HEK293 (cell line): ENCODE results near the gene NEURL1.

Source experiments
- CTCF ChIA-PET: fragments of 350-600 bp; formaldehyde crosslinking; extraction: SDS; loops from one replicate; lab custom pipeline; 2021; ENCODE audit warnings: antibody characterized with exemption; lab: Yijun Ruan, JAX
- POLR2A ChIA-PET: fragments of 300-600 bp; formaldehyde crosslinking; extraction: SDS; loops from one replicate; lab custom pipeline; 2020; ENCODE audit warnings: antibody characterized with exemption, inconsistent platforms; lab: Yijun Ruan, JAX
- H3K27ac ChIP-seq: fragments of 200-500 bp; sonication (Bioruptor generic); 2 replicates; pipeline ENCODE4 v1.5.1; 2014; ENCODE audit warnings: low read depth, low read length, control low read depth, inconsistent platforms; ENCODE audit errors: extremely low read depth
- H3K36me3 ChIP-seq, 2 experiments: fragments of 200-500 bp in 1 of 2; sonication (Bioruptor generic) in 1 of 2; 1 replicate in 1 of 2; 2 replicates in 1 of 2; pipeline ENCODE4 v1.5.1; 2014 to 2017; ENCODE audit warnings: inconsistent platforms in 2 of 2, low read length in 2 of 2; ENCODE audit not compliant: control insufficient read depth in 2 of 2, insufficient read depth in 1 of 2
- H3K4me1 ChIP-seq: fragments of 200-500 bp; sonication (Bioruptor generic); 2 replicates; pipeline ENCODE4 v1.5.1; 2014; ENCODE audit warnings: mild to moderate bottlenecking, low read length, inconsistent platforms; ENCODE audit not compliant: control insufficient read depth, insufficient read depth
- H3K4me3 ChIP-seq: 2 replicates; pipeline ENCODE4 v1.5.1; 2011; ENCODE audit warnings: low read depth, mild to moderate bottlenecking, control low read depth, low read length, moderate library complexity
- H3K9me3 ChIP-seq: fragments of 200-500 bp; sonication (Bioruptor generic); 2 replicates; pipeline ENCODE4 v1.5.1; 2014; ENCODE audit warnings: low read depth, low read length, inconsistent platforms; ENCODE audit not compliant: control insufficient read depth, insufficient read depth
- KLF10 ChIP-seq: fragments of 450-650 bp; IDR thresholded peaks from 2 replicates; pipeline ENCODE4 v1.5.1; 2018; ENCODE audit warnings: missing biosample characterization, mild to moderate bottlenecking, missing genetic modification characterization
- KLF7 ChIP-seq: fragments of 450-650 bp; formaldehyde crosslinking; IDR thresholded peaks from 2 replicates; pipeline ENCODE4 v1.5.1; 2016; ENCODE audit warnings: missing biosample characterization, missing genetic modification characterization, borderline replicate concordance
- PRDM1 ChIP-seq: fragments of 450-650 bp; formaldehyde crosslinking; IDR thresholded peaks from 2 replicates; pipeline ENCODE4; 2016; ENCODE audit warnings: missing biosample characterization, missing genetic modification characterization
- SP3 ChIP-seq: fragments of 450-650 bp; formaldehyde crosslinking; IDR thresholded peaks from 2 replicates; pipeline ENCODE4 v1.5.1; 2016; ENCODE audit warnings: missing biosample characterization, missing genetic modification characterization
- SP7 ChIP-seq: fragments of 450-650 bp; formaldehyde crosslinking; IDR thresholded peaks from 2 replicates; pipeline ENCODE4 v1.5.1; 2016; ENCODE audit warnings: missing biosample characterization, missing genetic modification characterization
- TCF7L2 ChIP-seq: IDR thresholded peaks from 2 replicates; pipeline ENCODE4 v1.6.1; 2011; ENCODE audit warnings: low read depth, mild to moderate bottlenecking, inconsistent platforms, low read length, moderate library complexity, borderline replicate concordance
- ZNF169 ChIP-seq: fragments of 450-650 bp; formaldehyde crosslinking; IDR thresholded peaks from 2 replicates; pipeline ENCODE4 v1.5.1; 2016; ENCODE audit warnings: missing biosample characterization, missing genetic modification characterization
- ZNF174 ChIP-seq: fragments of 450-650 bp; formaldehyde crosslinking; IDR thresholded peaks from 2 replicates; pipeline ENCODE4 v1.5.0; 2017; ENCODE audit warnings: missing biosample characterization, mild to moderate bottlenecking, missing genetic modification characterization
- ZNF423 ChIP-seq: fragments of 450-650 bp; formaldehyde crosslinking; IDR thresholded peaks from 2 replicates; pipeline ENCODE4 v1.5.1; 2016; ENCODE audit warnings: missing biosample characterization, missing genetic modification characterization
- ZNF521 ChIP-seq: fragments of 450-650 bp; formaldehyde crosslinking; IDR thresholded peaks from 2 replicates; pipeline ENCODE4 v1.5.1; 2017; ENCODE audit warnings: missing biosample characterization, mild to moderate bottlenecking, missing genetic modification characterization
- ZNF561 ChIP-seq: fragments of 450-650 bp; IDR thresholded peaks from 2 replicates; pipeline ENCODE4 v1.5.1; 2018; ENCODE audit warnings: missing biosample characterization, missing genetic modification characterization, borderline replicate concordance
- ZNF623 ChIP-seq: fragments of 450-650 bp; formaldehyde crosslinking; IDR thresholded peaks from 2 replicates; pipeline ENCODE4 v1.5.1; 2016; ENCODE audit warnings: missing biosample characterization, missing genetic modification characterization
- ZNF658 ChIP-seq: fragments of 450-650 bp; formaldehyde crosslinking; IDR thresholded peaks from 2 replicates; pipeline ENCODE4; 2016; ENCODE audit warnings: missing biosample characterization, missing genetic modification characterization
- ZNF747 ChIP-seq: fragments of 450-650 bp; formaldehyde crosslinking; IDR thresholded peaks from 2 replicates; pipeline ENCODE4 v1.5.1; 2016; ENCODE audit warnings: missing biosample characterization, missing genetic modification characterization
- ZNF785 ChIP-seq: fragments of 450-650 bp; formaldehyde crosslinking; IDR thresholded peaks from 2 replicates; pipeline ENCODE4 v1.5.1; 2016; ENCODE audit warnings: missing biosample characterization, missing genetic modification characterization
- ZNF843 ChIP-seq: fragments of 450-650 bp; formaldehyde crosslinking; IDR thresholded peaks from 2 replicates; pipeline ENCODE4 v1.5.1; 2016; ENCODE audit warnings: missing biosample characterization, missing genetic modification characterization
- ZXDB ChIP-seq: fragments of 450-650 bp; formaldehyde crosslinking; IDR thresholded peaks from 2 replicates; pipeline ENCODE4 v1.5.1; 2016; ENCODE audit warnings: missing biosample characterization, missing genetic modification characterization
- TF ChIP-seq, protein P1 (sequence below): fragments of 450-650 bp; formaldehyde crosslinking; IDR thresholded peaks from 2 replicates; pipeline ENCODE4 v1.5.1; 2016; ENCODE audit warnings: missing biosample characterization, missing genetic modification characterization
- TF ChIP-seq, protein P2 (sequence below): fragments of 450-650 bp; formaldehyde crosslinking; IDR thresholded peaks from 2 replicates; pipeline ENCODE4 v1.5.1; 2016; ENCODE audit warnings: missing biosample characterization, missing genetic modification characterization
- TF ChIP-seq, protein P3 (sequence below): fragments of 450-650 bp; formaldehyde crosslinking; IDR thresholded peaks from 2 replicates; pipeline ENCODE4 v1.5.1; 2017; ENCODE audit warnings: missing biosample characterization, missing genetic modification characterization
- TF ChIP-seq, protein P4 (sequence below): fragments of 450-650 bp; formaldehyde crosslinking; IDR thresholded peaks from 2 replicates; pipeline ENCODE4 v1.5.1; 2017; ENCODE audit warnings: missing biosample characterization, missing genetic modification characterization
- TF ChIP-seq, protein P5 (sequence below): fragments of 450-650 bp; formaldehyde crosslinking; optimal IDR thresholded peaks from 2 replicates; pipeline ENCODE3; 2016; ENCODE audit warnings: missing biosample characterization, mild to moderate bottlenecking, missing genetic modification characterization

NEURL1 gene

DNA sequence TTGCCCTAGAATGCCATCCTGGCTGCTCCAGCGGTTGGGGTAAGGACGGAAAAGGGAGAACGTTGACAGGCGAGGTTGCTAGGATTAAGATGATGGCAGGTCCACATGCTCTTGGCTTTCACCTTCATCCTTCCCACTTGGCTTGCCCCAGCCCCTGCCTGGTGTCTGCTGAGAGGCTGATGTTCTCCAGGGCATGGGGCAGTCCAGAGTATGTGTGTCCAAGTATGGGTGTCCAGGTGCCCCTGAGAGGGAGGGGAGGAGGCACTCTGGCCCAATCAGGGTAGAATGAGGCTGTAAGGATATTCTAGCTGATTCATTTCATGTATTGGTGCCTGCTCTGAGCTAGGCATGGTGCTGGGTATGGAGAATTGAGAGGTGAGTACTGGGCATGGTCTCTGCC lies 12.6 kb downstream of the NEURL1 start:
- Histone ChIP-seq H3K27ac (no peak overlapping the region), H3K36me3 (no peaks in the 10 kb centered on the region), H3K9me3 (no peaks in the 10 kb centered on the region), H3K4me1 (peaks cover 4% of the 10 kb centered on the region; the same call in 1 of the 2 replicates), H3K4me3 (no peak overlapping the region)
- TF ChIP-seq ZNF169 (tag by site-specific recombination): no peak
- TF ChIP-seq ZNF658 (tag by site-specific recombination): no peak
- TF ChIP-seq, protein P1, sequence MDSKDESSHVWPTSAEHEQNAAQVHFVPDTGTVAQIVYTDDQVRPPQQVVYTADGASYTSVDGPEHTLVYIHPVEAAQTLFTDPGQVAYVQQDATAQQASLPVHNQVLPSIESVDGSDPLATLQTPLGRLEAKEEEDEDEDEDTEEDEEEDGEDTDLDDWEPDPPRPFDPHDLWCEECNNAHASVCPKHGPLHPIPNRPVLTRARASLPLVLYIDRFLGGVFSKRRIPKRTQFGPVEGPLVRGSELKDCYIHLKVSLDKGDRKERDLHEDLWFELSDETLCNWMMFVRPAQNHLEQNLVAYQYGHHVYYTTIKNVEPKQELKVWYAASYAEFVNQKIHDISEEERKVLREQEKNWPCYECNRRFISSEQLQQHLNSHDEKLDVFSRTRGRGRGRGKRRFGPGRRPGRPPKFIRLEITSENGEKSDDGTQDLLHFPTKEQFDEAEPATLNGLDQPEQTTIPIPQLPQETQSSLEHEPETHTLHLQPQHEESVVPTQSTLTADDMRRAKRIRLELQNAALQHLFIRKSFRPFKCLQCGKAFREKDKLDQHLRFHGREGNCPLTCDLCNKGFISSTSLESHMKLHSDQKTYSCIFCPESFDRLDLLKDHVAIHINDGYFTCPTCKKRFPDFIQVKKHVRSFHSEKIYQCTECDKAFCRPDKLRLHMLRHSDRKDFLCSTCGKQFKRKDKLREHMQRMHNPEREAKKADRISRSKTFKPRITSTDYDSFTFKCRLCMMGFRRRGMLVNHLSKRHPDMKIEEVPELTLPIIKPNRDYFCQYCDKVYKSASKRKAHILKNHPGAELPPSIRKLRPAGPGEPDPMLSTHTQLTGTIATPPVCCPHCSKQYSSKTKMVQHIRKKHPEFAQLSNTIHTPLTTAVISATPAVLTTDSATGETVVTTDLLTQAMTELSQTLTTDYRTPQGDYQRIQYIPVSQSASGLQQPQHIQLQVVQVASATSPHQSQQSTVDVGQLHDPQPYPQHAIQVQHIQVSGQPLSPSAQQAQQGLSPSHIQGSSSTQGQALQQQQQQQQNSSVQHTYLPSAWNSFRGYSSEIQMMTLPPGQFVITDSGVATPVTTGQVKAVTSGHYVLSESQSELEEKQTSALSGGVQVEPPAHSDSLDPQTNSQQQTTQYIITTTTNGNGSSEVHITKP: peak; percentile 11; the same call in 1 of the 2 replicates
- TF ChIP-seq, protein P2, sequence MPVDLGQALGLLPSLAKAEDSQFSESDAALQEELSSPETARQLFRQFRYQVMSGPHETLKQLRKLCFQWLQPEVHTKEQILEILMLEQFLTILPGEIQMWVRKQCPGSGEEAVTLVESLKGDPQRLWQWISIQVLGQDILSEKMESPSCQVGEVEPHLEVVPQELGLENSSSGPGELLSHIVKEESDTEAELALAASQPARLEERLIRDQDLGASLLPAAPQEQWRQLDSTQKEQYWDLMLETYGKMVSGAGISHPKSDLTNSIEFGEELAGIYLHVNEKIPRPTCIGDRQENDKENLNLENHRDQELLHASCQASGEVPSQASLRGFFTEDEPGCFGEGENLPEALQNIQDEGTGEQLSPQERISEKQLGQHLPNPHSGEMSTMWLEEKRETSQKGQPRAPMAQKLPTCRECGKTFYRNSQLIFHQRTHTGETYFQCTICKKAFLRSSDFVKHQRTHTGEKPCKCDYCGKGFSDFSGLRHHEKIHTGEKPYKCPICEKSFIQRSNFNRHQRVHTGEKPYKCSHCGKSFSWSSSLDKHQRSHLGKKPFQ (tag by site-specific recombination): no peak
- CTCF ChIA-PET: interaction anchor here (0.6 kb wide), 1 partner anchor 37 kb away, joined by 3 read pairs; no protein-coding TSS in a partner anchor
- POLR2A ChIA-PET: no interaction called here

DNA sequence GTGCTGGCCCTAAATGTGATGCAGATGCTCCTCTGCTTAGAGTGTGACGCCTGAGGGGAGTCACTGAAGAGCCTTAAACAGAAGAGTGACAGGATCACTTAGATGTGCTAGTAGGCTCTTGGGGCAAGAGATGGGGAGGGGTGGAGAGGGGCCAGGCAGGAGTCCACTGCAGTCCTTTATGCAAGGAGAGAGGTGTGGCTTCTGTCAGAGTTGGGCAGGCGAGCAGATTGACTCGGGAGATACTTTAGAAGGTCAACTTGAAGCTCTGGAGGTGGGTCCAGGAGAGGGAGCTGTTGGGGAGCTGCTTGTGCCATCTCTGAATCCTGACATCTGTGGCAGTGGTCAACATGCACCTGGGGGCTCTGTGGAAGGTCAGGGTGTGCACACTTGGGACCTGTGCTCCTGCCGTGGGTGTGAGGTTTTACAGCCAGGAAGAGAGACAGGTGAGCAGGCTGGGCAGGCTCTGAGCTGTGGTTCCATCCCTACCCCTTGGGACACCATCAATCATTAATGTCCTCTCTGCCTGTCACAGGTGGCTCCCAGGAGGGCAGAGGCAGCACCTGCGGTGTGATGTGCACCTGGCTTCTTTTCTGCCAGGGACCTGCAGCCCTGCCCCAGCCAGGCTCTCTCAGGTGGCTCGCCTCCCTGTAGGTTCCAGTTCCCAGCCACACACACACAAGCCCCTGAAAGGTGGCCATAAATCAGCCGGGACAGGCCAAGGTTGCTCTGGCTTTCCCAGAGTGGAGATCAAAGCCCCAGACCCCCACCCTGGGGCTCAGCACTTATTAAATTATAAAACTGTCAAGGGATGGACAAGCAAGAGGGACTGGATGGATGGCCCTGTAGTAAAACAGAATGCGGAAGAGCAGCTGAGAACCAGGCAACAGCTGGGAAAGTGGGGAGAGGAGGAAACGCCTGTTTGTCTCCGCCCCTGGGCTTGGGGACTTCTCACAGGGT lies 14.0 kb downstream of the NEURL1 start:
- CTCF ChIA-PET: interaction anchor here (0.7 to 1.2 kb wide), 3 partner anchors 9 to 86 kb away, joined by 3 to 4 read pairs (median 4); no protein-coding TSS in a partner anchor
- Histone ChIP-seq H3K36me3 (no peaks in the 10 kb centered on the region), H3K4me1 (peaks cover 4% of the 10 kb centered on the region; the same call in 1 of the 2 replicates), H3K9me3 (no peaks in the 10 kb centered on the region), H3K4me3 (no peak overlapping the region), H3K27ac (no peak overlapping the region)
- POLR2A ChIA-PET: no interaction called here
- TF ChIP-seq ZNF174: no peak
- no peak for TF ChIP-seq ZNF561 (tag by site-specific recombination)
- no peak for TF ChIP-seq ZNF623 (tag by site-specific recombination)
- TF ChIP-seq PRDM1 (tag by site-specific recombination): no peak
- TF ChIP-seq, protein P3, sequence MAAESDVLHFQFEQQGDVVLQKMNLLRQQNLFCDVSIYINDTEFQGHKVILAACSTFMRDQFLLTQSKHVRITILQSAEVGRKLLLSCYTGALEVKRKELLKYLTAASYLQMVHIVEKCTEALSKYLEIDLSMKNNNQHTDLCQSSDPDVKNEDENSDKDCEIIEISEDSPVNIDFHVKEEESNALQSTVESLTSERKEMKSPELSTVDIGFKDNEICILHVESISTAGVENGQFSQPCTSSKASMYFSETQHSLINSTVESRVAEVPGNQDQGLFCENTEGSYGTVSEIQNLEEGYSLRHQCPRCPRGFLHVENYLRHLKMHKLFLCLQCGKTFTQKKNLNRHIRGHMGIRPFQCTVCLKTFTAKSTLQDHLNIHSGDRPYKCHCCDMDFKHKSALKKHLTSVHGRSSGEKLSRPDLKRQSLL (tag by site-specific recombination): no peak
- TF ChIP-seq ZNF785 (tag by site-specific recombination): no peak
- TF ChIP-seq ZNF747: no peak
- peak; percentile 49; the same call in 1 of the 2 replicates for TF ChIP-seq TCF7L2
- TF ChIP-seq SP7 (tag by site-specific recombination): 0 out of 2 replicates have a peak, but pooled peaks have one; percentile 29
- TF ChIP-seq SP3 (tag by site-specific recombination): no peak
- no peak for TF ChIP-seq ZNF843 (tag by site-specific recombination)
- TF ChIP-seq, protein P4, sequence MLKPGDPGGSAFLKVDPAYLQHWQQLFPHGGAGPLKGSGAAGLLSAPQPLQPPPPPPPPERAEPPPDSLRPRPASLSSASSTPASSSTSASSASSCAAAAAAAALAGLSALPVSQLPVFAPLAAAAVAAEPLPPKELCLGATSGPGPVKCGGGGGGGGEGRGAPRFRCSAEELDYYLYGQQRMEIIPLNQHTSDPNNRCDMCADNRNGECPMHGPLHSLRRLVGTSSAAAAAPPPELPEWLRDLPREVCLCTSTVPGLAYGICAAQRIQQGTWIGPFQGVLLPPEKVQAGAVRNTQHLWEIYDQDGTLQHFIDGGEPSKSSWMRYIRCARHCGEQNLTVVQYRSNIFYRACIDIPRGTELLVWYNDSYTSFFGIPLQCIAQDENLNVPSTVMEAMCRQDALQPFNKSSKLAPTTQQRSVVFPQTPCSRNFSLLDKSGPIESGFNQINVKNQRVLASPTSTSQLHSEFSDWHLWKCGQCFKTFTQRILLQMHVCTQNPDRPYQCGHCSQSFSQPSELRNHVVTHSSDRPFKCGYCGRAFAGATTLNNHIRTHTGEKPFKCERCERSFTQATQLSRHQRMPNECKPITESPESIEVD: no peak
- TF ChIP-seq, protein P5, sequence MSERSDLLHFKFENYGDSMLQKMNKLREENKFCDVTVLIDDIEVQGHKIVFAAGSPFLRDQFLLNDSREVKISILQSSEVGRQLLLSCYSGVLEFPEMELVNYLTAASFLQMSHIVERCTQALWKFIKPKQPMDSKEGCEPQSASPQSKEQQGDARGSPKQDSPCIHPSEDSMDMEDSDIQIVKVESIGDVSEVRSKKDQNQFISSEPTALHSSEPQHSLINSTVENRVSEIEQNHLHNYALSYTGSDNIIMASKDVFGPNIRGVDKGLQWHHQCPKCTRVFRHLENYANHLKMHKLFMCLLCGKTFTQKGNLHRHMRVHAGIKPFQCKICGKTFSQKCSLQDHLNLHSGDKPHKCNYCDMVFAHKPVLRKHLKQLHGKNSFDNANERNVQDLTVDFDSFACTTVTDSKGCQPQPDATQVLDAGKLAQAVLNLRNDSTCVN: no peak
- no peak for TF ChIP-seq ZXDB (tag by site-specific recombination)
- no peak for TF ChIP-seq KLF10 (tag by site-specific recombination)
- TF ChIP-seq ZNF521: no peak
- TF ChIP-seq ZNF423 (tag by site-specific recombination): no peak
- TF ChIP-seq KLF7: no peak
